Glomerular visceral epithelial cell (primary cell): Measurements from ENCODE around the gene RAB32.
A peak's percentile ranks its signal among the peaks of the same experiment; 100 is the strongest.

Experiments used
- DNase-seq: peaks from one replicate; pipeline ENCODE4 v3.0.0-alpha.2; 2016; ENCODE audit errors: extremely low spot score

RAB32 gene

DNA sequence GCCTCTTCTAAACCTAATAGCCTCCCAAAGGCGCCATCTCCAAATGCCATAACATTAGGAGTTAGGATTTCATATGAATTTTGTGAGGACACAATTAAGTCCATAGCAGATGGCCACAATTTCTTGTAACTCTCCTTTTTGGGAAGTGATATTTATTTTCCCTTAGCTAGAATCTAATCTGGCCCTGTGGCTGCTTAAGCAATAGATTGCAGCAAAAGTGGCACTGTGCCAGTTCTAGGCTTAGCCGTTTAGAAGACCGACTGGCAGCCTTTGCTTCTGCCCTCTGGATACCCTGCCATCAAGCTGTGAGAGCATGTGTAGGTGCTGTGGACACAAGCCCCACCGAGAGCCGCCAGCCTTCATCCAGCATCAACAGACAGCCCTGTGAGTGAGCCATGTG, 39.2 kb downstream of the RAB32 start:
- no peak for DNase-seq

GRCh38 chr6:146583966-146584365, 40.3 kb downstream of the RAB32 start:
- DNase-seq = no peak

- DNase-seq = no peak
Measured at GRCh38 chr6:146587459-146587858, 43.8 kb downstream of the RAB32 start.

- no peak for DNase-seq
Measured at GRCh38 chr6:146590492-146590891, 46.9 kb downstream of the RAB32 start.

GRCh38 chr6:146592451-146592850, 48.8 kb downstream of the RAB32 start:
- no peak for DNase-seq

DNA sequence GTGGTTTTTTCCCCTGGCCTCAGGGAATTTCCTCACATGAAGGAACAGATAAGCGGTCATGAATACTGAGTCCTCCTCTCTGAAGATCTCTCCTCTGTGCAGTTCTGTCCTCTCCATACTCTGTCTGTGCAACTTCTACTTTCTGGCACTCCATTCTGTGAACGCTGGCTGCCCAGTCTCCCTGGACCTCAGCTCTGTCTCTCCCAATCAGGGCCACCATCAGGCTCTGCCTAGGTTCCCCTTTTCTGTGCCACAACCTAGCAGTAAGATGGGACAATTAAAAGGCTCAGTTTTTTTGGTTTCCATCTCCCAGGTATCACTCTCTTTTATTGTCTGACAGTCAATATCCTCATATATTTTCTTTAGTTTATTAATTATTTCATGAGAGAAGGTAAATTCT, 50.4 kb downstream of the RAB32 start:
- DNase-seq = no peak

DNA sequence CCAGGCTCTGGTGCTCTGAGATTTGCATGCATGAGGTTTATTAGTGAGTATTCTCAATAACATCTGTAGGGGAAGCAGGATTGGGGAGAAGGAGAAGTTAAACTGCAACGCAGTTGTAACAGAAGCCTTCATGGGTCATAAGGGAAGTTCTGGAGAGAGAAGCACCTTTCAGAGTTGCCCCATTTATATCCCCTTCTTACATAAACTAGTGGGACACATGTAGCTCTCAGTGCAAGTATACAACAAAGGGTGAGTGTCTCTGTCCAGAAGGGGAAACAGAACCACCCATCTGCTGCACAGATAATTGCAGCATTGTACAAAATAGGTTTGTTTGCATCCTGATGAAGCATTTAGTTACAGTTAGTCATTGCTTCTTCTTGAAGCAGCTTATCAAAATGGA, 50.9 kb downstream of the RAB32 start:
- no peak for DNase-seq

GRCh38 chr6:146595972-146596731, 52.5 kb downstream of the RAB32 start:
- no peak for DNase-seq

GRCh38 chr6:146598772-146599405, 55.3 kb downstream of the RAB32 start, which contains the start of gene ADGB:
ADGB (plus strand) TSS chr6:146598972; CDS start chr6:146599041, 69 bp downstream.
- peak; percentile 49 for DNase-seq

DNA sequence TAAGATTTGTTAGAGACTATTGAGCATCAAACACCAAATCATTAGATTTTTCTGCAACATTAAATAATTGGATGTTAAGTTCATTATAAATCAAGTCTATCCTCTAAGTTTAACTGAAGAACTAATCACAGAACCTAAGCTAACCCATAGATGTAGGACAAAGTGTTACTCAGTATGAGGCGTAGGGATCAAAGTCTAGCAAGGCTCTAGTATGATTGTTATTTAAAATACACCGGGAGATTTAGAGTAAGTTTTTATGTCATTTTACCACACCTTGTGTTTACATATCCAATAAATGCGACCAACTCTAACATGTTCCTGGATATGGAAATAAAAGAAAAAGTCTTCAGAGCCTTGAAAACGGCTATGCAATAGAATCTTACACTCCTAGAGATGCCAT, 57.7 kb downstream of the RAB32 start:
- DNase-seq = no peak

GRCh38 chr6:146602526-146602925, 58.9 kb downstream of the RAB32 start:
- DNase-seq = no peak
